Body of pancreas (tissue), 4 donors: ENCODE data around the gene GNAI2. TPM values are rescaled to one million over a fixed set of nuclear protein-coding genes. Genes with fewer than 3 reads are reported as not detected.
A peak's percentile ranks its signal among the peaks of the same experiment; 100 is the strongest.

Source experiments
- ATAC-seq: fragments of 150-250 bp; one replicate; pipeline ENCODE4 v1.9.1; 2016
- DNase-seq, 4 donors: peaks; one replicate each; pipeline ENCODE4 v3.0.0-alpha.2; 2019
- H3K27ac ChIP-seq, 4 donors: fragments of 200-600 bp; sonication (generic); 1 replicate in 3 of 4; 2 replicates in 1 of 4; pipeline versions ENCODE4 v1.5.1 to v1.6.1; 2016 to 2019; ENCODE audit warnings: mild to moderate bottlenecking in 1 of 4, mixed read lengths in 1 of 4, moderate library complexity in 1 of 4
- H3K27me3 ChIP-seq, 2 donors: fragments of 200-600 bp; sonication (generic); one replicate each; pipeline ENCODE4 v1.6.0; 2016; ENCODE audit warnings: mild to moderate bottlenecking in 1 of 2
- H3K36me3 ChIP-seq, 2 donors: fragments of 200-600 bp; sonication (generic); replicated peaks in 1 of 2; 2 replicates each; pipeline ENCODE4 v1.5.1; 2016; ENCODE audit warnings: low read depth in 2 of 2; ENCODE audit not compliant: insufficient read depth in 1 of 2
- H3K4me1 ChIP-seq: fragments of 200-600 bp; sonication (generic); one replicate; pipeline ENCODE4 v1.6.0; 2016
- H3K4me3 ChIP-seq, 2 donors: fragments of 200-600 bp; sonication (generic); 1 replicate in 1 of 2; 2 replicates in 1 of 2; pipeline ENCODE4 v1.5.1; 2016 to 2019
- H3K9me3 ChIP-seq, 3 donors: fragments of 200-600 bp; sonication (generic); 1 replicate in 2 of 3; 2 replicates in 1 of 3; pipeline ENCODE4 v1.5.1; 2016
- CTCF ChIP-seq, 7 experiments: fragments of 450-650 bp in 4 of 7; fragments of 200-600 bp in 3 of 7; sonication (generic) in 3 of 7; IDR thresholded peaks; one replicate each; pipeline ENCODE4 v1.5.1; 2016 to 2019; ENCODE audit warnings: antibody characterized with exemption in 7 of 7
- POLR2A ChIP-seq, 3 donors: fragments of 450-650 bp; IDR thresholded peaks; one replicate each; pipeline ENCODE4 v1.6.1; 2016; ENCODE audit warnings: antibody characterized with exemption in 3 of 3, mild to moderate bottlenecking in 2 of 3
- WGBS, 2 donors: methylation state at CpG; one replicate each; pipeline ENCODE4 v1.1.5; 2017; 5-methylcytosine and 5-hydroxymethylcytosine counted together
- intact Hi-C: fragments of 100-400 bp; cut with DNase I; formaldehyde crosslinking; loops from one replicate; pipeline ENCODE4 v1.15.1; 2023
- total RNA-seq, 2 donors: library from RNA; depleted of rRNA; stranded (reverse); fragments of >200 nt; gene quantifications; one replicate each; pipeline ENCODE4 v1.1.0, GENCODE V29; 2016

GNAI2 gene
- total RNA-seq, 2 donors from 2014 or later, result 46.2 to 53.7 TPM

DNA sequence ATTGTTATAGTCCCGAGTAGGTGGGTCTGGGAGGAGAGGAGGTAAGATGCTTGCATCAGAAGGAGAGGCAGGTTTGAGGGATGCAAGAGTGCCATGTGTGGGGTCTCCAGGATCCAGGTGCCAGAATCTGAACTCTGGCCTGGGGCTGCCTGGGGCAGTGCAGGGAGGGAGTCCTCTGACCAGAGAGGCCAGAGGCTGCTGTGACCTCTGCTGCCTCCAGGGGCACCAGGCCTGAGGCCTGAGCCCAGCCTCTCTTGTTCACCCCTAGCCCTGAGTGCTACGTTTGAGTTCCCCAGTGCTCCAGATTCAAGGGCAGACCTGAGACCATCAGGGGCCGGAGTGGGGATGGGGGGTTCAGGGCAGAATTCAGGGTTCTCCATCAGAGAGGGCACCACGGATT is 23.5 kb upstream of the GNAI2 start:
- ATAC-seq, result no peak
- TF ChIP-seq CTCF (IDR thresholded peaks at IDR 0.05) (no peak), POLR2A (IDR thresholded peaks at IDR 0.05) (no peak)
- DNase-seq, result no peak
- intact Hi-C loops, result no loop called here
- H3K36me3 ChIP-seq, result peaks cover 0 to 4% of the 10 kb centered on the region in 2 donors
- WGBS, 2 donors, result 74 to 75% methylated on average over 1 to 4 of the region's 4 CpGs
- H3K27ac ChIP-seq, result peak overlapping the region in 3 of 4 donors; percentile 82 to 88 (median 86)
- no peaks in the 10 kb centered on the region for H3K9me3 ChIP-seq
- H3K4me3 ChIP-seq, result no peak overlapping the region
- no peaks in the 10 kb centered on the region for H3K27me3 ChIP-seq
- H3K4me1 ChIP-seq, result peaks cover 62% of the 10 kb centered on the region

DNA sequence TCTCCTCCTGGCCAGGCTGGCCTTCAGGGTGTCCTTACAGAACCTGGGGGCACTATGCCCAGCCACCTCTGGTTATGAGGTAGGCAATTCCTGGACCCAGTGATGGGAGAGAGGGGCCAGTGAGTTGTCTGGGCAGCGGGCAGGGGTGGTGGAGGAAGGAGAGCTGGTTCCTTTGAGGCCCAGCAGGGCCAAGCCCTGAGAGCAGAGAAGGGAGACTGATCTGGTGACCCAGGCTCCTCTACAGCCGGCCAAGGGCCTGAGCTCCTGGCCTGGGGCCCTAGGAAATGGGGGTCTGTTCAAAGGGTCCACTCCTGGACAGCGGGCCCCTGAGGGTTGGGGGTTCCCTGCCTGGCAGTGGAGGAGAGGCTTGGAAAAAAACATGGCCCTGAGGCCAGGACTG is 23.0 kb upstream of the GNAI2 start:
- Histone ChIP-seq H3K4me3 (no peak overlapping the region), H3K27ac (peak overlapping the region; percentile 18 to 88 (median 84)), H3K4me1 (peaks cover 58% of the 10 kb centered on the region), H3K9me3 (no peaks in the 10 kb centered on the region), H3K27me3 (no peaks in the 10 kb centered on the region), H3K36me3 (peaks cover 0 to 4% of the 10 kb centered on the region in 2 donors)
- 67 to 94% methylated on average over 3 of the region's 3 CpGs for WGBS, 2 donors
- intact Hi-C loops, result no loop called here
- DNase-seq (no peak), ATAC-seq (no peak)
- TF ChIP-seq POLR2A (IDR thresholded peaks at IDR 0.05), result no peak
- TF ChIP-seq CTCF (IDR thresholded peaks at IDR 0.05), result no peak

GRCh38 chr3:50213373-50213772 is 22.6 kb upstream of the GNAI2 start:
- ATAC-seq (peak; percentile 79), DNase-seq (peak; percentile 54 to 78 (median 75))
- H3K4me3 ChIP-seq, result no peak overlapping the region
- intact Hi-C loops, result no loop called here
- H3K27ac ChIP-seq, result peak overlapping the region; percentile 18 to 88 (median 84)
- TF ChIP-seq POLR2A (IDR thresholded peaks at IDR 0.05) (peak in 1 of 3 donors; percentile 19), CTCF (IDR thresholded peaks at IDR 0.05) (no peak)
- H3K4me1 ChIP-seq, result peaks cover 57% of the 10 kb centered on the region
- H3K36me3 ChIP-seq, result peaks cover 0 to 8% of the 10 kb centered on the region in 2 donors
- 20 to 28% methylated on average over 2 to 12 of the region's 12 CpGs for WGBS, 2 donors
- no peaks in the 10 kb centered on the region for H3K9me3 ChIP-seq
- H3K27me3 ChIP-seq, result no peaks in the 10 kb centered on the region

DNA sequence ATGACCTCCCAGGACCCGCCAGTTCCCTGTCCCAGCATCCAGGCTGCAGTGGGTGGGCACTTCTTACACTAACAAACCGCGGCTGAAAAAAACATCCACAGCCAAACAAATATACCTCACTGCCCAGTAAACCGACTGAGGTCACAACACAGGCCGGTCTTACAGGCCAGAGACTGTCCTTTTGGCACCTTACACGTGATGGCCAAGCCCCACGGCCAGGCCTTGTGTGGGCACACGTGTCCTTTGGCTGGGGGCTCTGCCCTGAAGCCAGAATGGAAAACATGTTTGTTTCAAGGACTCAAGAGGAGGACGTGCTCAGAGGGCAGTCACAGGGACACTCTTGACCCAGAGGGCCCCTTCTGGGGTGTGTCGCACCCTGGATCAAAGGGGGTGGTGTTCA is 21.2 kb upstream of the GNAI2 start:
- no peak for TF ChIP-seq POLR2A (IDR thresholded peaks at IDR 0.05)
- no peak for TF ChIP-seq CTCF (IDR thresholded peaks at IDR 0.05)
- H3K27ac ChIP-seq, result no peak overlapping the region
- intact Hi-C loops, result no loop called here

DNA sequence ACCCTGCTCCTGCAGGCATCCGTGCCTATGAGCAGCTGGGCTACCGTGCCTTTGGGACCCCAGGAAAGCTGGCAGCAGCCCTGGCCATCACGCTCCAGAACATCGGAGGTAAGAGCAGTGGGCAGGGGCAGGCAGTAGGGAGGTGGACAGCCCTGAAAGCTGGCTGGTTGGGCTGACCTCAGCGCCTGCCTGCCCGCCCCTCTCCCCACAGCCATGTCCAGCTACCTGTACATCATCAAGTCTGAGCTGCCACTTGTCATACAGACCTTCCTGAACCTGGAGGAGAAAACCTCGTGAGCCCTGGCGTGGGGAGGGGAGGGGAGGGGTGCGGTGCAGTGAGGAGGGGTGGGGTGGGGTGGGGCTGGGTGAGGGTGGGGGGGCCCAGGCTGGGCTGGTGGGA is 20.5 kb upstream of the GNAI2 start:
- intact Hi-C loops, result no loop called here
- no peak for DNase-seq
- Histone ChIP-seq H3K9me3 (no peaks in the 10 kb centered on the region), H3K27ac (no peak overlapping the region), H3K4me1 (peaks cover 42% of the 10 kb centered on the region), H3K4me3 (no peak overlapping the region), H3K36me3 (peaks cover 0 to 17% of the 10 kb centered on the region in 2 donors), H3K27me3 (no peaks in the 10 kb centered on the region)
- WGBS, 2 donors, result 62 to 81% methylated on average over 3 to 9 of the region's 9 CpGs
- ATAC-seq, result no peak
- TF ChIP-seq CTCF (IDR thresholded peaks at IDR 0.05) (no peak), POLR2A (IDR thresholded peaks at IDR 0.05) (no peak)

More for the DNA sequence above, 21.2 kb upstream of the GNAI2 start:
- Histone ChIP-seq H3K4me3 (no peak overlapping the region), H3K27me3 (no peaks in the 10 kb centered on the region), H3K36me3 (peaks cover 0 to 17% of the 10 kb centered on the region in 2 donors), H3K9me3 (no peaks in the 10 kb centered on the region), H3K4me1 (peaks cover 46% of the 10 kb centered on the region)
- 72 to 75% methylated on average over 10 of the region's 10 CpGs for WGBS, 2 donors
- no peak for DNase-seq
- no peak for ATAC-seq
